Mesenchymal stem cell (in vitro differentiated cells and primary cell): Measurements from ENCODE around the gene PPP1R1A.

ENCODE experiments used
- DNase-seq: peaks from one replicate; pipeline ENCODE4 v3.0.0-alpha.2; 2013
- H2AFZ ChIP-seq: one replicate; pipeline ENCODE4 v1.6.1; 2013; ENCODE audit warnings: low read depth, mild to moderate bottlenecking, control low read depth, inconsistent platforms, low read length, moderate library complexity
- H2AK5ac ChIP-seq: 2 replicates; pipeline ENCODE4 v1.6.1; 2013; ENCODE audit warnings: low read length, moderate library complexity, mild to moderate bottlenecking, inconsistent platforms; ENCODE audit not compliant: severe bottlenecking
- H2BK120ac ChIP-seq: one replicate; pipeline ENCODE4 v1.6.1; 2013; ENCODE audit warnings: low read depth, mild to moderate bottlenecking, inconsistent platforms, low read length, moderate library complexity
- H2BK12ac ChIP-seq, 2 experiments: one replicate each; pipeline ENCODE4 v1.6.1; 2013; ENCODE audit warnings: inconsistent platforms in 2 of 2, low read length in 2 of 2, mild to moderate bottlenecking in 2 of 2, moderate library complexity in 2 of 2, control low read depth in 1 of 2
- H2BK15ac ChIP-seq: one replicate; pipeline ENCODE4 v1.6.1; 2013; ENCODE audit warnings: mild to moderate bottlenecking, low read depth, inconsistent platforms; ENCODE audit not compliant: poor library complexity, severe bottlenecking
- H2BK5ac ChIP-seq: 2 replicates; pipeline ENCODE4 v1.6.1; 2013; ENCODE audit warnings: low read depth, mild to moderate bottlenecking, low read length, control low read depth, inconsistent platforms; ENCODE audit not compliant: poor library complexity, severe bottlenecking
- H3K14ac ChIP-seq, 2 experiments: one replicate each; pipeline ENCODE4 v1.6.1; 2013; ENCODE audit warnings: inconsistent platforms in 2 of 2, low read length in 2 of 2, control low read depth in 1 of 2, mild to moderate bottlenecking in 1 of 2, moderate library complexity in 1 of 2
- H3K18ac ChIP-seq, 2 experiments: one replicate each; pipeline ENCODE4 v1.6.1; 2013; ENCODE audit warnings: inconsistent platforms in 2 of 2, low read length in 2 of 2, control low read depth in 1 of 2, low read depth in 1 of 2, mild to moderate bottlenecking in 1 of 2
- H3K23ac ChIP-seq, 2 experiments: one replicate each; pipeline ENCODE4 v1.6.1; 2013; ENCODE audit warnings: inconsistent platforms in 2 of 2, low read length in 2 of 2, mild to moderate bottlenecking in 2 of 2, moderate library complexity in 2 of 2, control low read depth in 1 of 2
- H3K27ac ChIP-seq: 2 replicates; pipeline ENCODE4 v1.5.1; 2013; ENCODE audit warnings: mild to moderate bottlenecking, moderate library complexity, low read length, control low read depth, inconsistent platforms; ENCODE audit not compliant: poor library complexity, severe bottlenecking
- H3K27me3 ChIP-seq, 2 experiments: 2 replicates each; pipeline versions ENCODE4 v1.6.1 to v1.7.0; 2013; ENCODE audit warnings: low read length in 2 of 2, mild to moderate bottlenecking in 2 of 2, moderate library complexity in 2 of 2, control low read depth in 1 of 2, inconsistent platforms in 1 of 2; ENCODE audit not compliant: control insufficient read depth in 1 of 2, insufficient read depth in 1 of 2
- H3K36me3 ChIP-seq, 2 experiments: 2 replicates each; pipeline versions ENCODE4 v1.6.1 to v1.7.0; 2013; ENCODE audit warnings: low read length in 2 of 2, control low read depth in 1 of 2, inconsistent platforms in 1 of 2, low read depth in 1 of 2, mild to moderate bottlenecking in 1 of 2; ENCODE audit not compliant: insufficient read depth in 2 of 2, control insufficient read depth in 1 of 2
- H3K4ac ChIP-seq, 2 experiments: one replicate each; pipeline ENCODE4 v1.6.1; 2013; ENCODE audit warnings: inconsistent platforms in 2 of 2, low read length in 2 of 2, mild to moderate bottlenecking in 2 of 2, moderate library complexity in 2 of 2, control low read depth in 1 of 2, low read depth in 1 of 2
- H3K4me1 ChIP-seq: 2 replicates; pipeline ENCODE4 v1.6.1; 2013; ENCODE audit warnings: low read depth, low read length, control low read depth; ENCODE audit not compliant: control insufficient read depth, insufficient read depth
- H3K4me2 ChIP-seq: 2 replicates; pipeline ENCODE4 v1.6.1; 2013; ENCODE audit warnings: low read length, mild to moderate bottlenecking, inconsistent platforms; ENCODE audit not compliant: poor library complexity, severe bottlenecking
- H3K4me3 ChIP-seq, 2 experiments: 2 replicates each; pipeline versions ENCODE4 v1.5.1 to v1.7.0; 2013; ENCODE audit warnings: low read length in 2 of 2, mild to moderate bottlenecking in 2 of 2, control low read depth in 1 of 2, low read depth in 1 of 2; ENCODE audit not compliant: insufficient read depth in 1 of 2
- H3K79me1 ChIP-seq: replicated peaks from 2 replicates; pipeline ENCODE4 v1.6.1; 2013; ENCODE audit warnings: mild to moderate bottlenecking, control low read depth, low read length, inconsistent platforms; ENCODE audit not compliant: poor library complexity, severe bottlenecking
- H3K9ac ChIP-seq: 2 replicates; pipeline ENCODE4 v1.7.0; 2013; ENCODE audit warnings: mild to moderate bottlenecking, low read length, moderate library complexity
- H3K9me3 ChIP-seq: 2 replicates; pipeline ENCODE4 v1.7.0; 2013; ENCODE audit warnings: mild to moderate bottlenecking, low read length; ENCODE audit not compliant: control insufficient read depth
- H4K8ac ChIP-seq: one replicate; pipeline ENCODE4 v1.6.1; 2013; ENCODE audit warnings: inconsistent platforms, mild to moderate bottlenecking, low read length, moderate library complexity
- H4K91ac ChIP-seq: one replicate; pipeline ENCODE4 v1.6.1; 2013; ENCODE audit warnings: mild to moderate bottlenecking, low read length, inconsistent platforms
- WGBS: methylation state at CpG from one replicate; pipeline ENCODE4 v1.1.7; 2013; ENCODE audit warnings: mixed read lengths; 5-methylcytosine and 5-hydroxymethylcytosine counted together

PPP1R1A gene

DNA sequence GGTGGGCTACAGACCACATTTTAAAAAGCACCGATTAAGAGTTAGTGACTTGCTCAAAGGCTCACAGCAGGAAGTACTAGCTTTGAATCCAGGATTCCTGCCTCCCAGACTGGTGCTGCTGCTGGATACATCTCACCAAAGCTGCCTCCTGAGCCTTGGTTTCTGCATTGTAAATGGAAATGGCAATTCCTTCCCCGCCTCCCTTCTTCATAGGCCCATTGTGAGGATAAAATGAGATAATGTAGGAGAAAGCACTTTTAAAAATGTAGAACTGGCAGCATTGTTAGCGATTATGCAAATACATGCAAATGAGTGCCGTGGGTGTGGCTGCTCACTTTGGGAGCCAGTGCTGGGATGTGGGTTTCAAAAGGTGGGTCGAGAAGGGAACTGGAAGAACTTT is 23.7 kb downstream of the PPP1R1A start:
- Histone ChIP-seq H2AK5ac (no peak overlapping the region), H3K27me3 (peaks cover 25 to 69% of the 10 kb centered on the region in 2 experiments), H3K79me1 (no peaks in the 10 kb centered on the region), H4K8ac (no peak overlapping the region), H3K4me3 (no peak overlapping the region), H2BK5ac (no peak overlapping the region), H2BK12ac (no peak overlapping the region), H3K18ac (no peak overlapping the region), H2BK15ac (no peak overlapping the region), H3K9ac (no peak overlapping the region), H3K14ac (no peak overlapping the region), H2AFZ (no peak overlapping the region), H3K4ac (no peak overlapping the region), H4K91ac (no peak overlapping the region), H3K9me3 (no peaks in the 10 kb centered on the region), H3K4me1 (no peaks in the 10 kb centered on the region), H3K27ac (no peak overlapping the region), H3K4me2 (no peak overlapping the region), H2BK120ac (no peak overlapping the region), H3K23ac (no peak overlapping the region), H3K36me3 (no peaks in the 10 kb centered on the region)
- WGBS, result 22% methylated on average over 5 of the region's 5 CpGs
- DNase-seq, result no peak

DNA sequence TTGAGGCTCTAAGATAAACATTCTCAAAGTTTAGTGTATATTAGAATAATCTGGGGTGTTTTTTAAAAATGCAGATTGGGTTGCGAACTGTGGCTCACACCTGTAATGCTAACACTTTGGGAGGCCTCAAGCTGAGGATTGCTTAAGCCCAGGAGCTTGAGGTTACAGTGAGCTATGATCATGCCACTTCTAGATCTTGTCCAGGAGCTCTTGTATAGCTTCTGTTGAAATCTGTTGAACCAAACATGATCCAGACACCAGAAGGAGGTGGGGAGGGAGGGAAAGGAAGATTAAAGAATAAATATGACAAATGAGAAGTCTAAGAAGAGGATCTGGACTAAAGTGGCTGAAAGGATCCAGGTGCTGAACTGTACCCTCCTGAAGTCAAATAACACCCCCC is 24.7 kb downstream of the PPP1R1A start:
- 84% methylated on average over 1 of the region's 1 CpG for WGBS
- Histone ChIP-seq H3K27ac (no peak overlapping the region), H3K4me3 (no peak overlapping the region), H3K27me3 (peaks cover 30 to 74% of the 10 kb centered on the region in 2 experiments), H3K23ac (no peak overlapping the region), H3K9me3 (no peaks in the 10 kb centered on the region), H3K9ac (no peak overlapping the region), H2BK12ac (no peak overlapping the region), H3K4ac (no peak overlapping the region), H2BK5ac (no peak overlapping the region), H2BK120ac (no peak overlapping the region), H2AFZ (no peak overlapping the region), H3K18ac (no peak overlapping the region), H3K14ac (no peak overlapping the region), H3K79me1 (no peaks in the 10 kb centered on the region), H2AK5ac (no peak overlapping the region), H4K8ac (no peak overlapping the region), H2BK15ac (no peak overlapping the region), H3K36me3 (no peaks in the 10 kb centered on the region), H3K4me1 (no peaks in the 10 kb centered on the region), H4K91ac (no peak overlapping the region), H3K4me2 (no peak overlapping the region)
- no peak for DNase-seq

- H3K14ac ChIP-seq, result no peak overlapping the region
- no peak overlapping the region for H3K27ac ChIP-seq
- no peak overlapping the region for H3K18ac ChIP-seq
- no peak overlapping the region for H2BK5ac ChIP-seq
- WGBS, result 44% methylated on average over 5 of the region's 6 CpGs
- peaks cover 40 to 81% of the 10 kb centered on the region in 2 experiments for H3K27me3 ChIP-seq
- no peaks in the 10 kb centered on the region for H3K9me3 ChIP-seq
- H2BK12ac ChIP-seq, result no peak overlapping the region
- no peak overlapping the region for H4K8ac ChIP-seq
- no peak overlapping the region for H2AK5ac ChIP-seq
- no peak for DNase-seq
- no peak overlapping the region for H4K91ac ChIP-seq
- no peaks in the 10 kb centered on the region for H3K36me3 ChIP-seq
- no peak overlapping the region for H2AFZ ChIP-seq
- no peak overlapping the region for H3K4me3 ChIP-seq
- no peak overlapping the region for H2BK15ac ChIP-seq
- H3K9ac ChIP-seq, result no peak overlapping the region
- H3K4ac ChIP-seq, result no peak overlapping the region
- no peaks in the 10 kb centered on the region for H3K79me1 ChIP-seq
- H3K4me1 ChIP-seq, result no peaks in the 10 kb centered on the region
- H2BK120ac ChIP-seq, result no peak overlapping the region
- no peak overlapping the region for H3K4me2 ChIP-seq
- H3K23ac ChIP-seq, result no peak overlapping the region
Observed at GRCh38 chr12:54562750-54563356, 25.6 kb downstream of the PPP1R1A start.

DNA sequence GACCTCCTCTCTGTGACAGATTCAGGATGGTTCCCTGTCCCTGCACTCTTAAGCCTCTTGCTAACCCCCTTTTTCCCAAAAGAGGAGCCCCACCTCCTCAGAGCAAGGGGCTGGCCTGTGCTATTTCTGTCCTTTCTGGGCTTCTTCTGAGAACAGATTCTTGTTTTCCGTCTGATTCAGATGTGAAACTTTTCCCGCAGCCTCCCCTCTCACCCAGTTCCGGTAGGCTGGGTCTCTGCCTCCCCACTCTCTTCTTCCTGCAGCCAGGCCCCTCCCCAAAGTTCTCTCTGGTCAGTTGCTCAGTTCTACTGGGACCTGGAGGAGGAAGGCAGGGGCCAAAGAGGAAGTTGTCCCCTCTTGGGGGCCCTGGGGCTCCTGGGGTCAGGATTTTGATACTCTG is 27.3 kb downstream of the PPP1R1A start:
- Histone ChIP-seq H4K91ac (no peak overlapping the region), H3K4ac (no peak overlapping the region), H3K27me3 (peaks cover 47 to 84% of the 10 kb centered on the region in 2 experiments), H3K9ac (peak overlapping the region; percentile 86), H3K23ac (no peak overlapping the region), H2AK5ac (no peak overlapping the region), H4K8ac (no peak overlapping the region), H2BK12ac (no peak overlapping the region), H2BK120ac (no peak overlapping the region), H3K4me3 (peak overlapping the region in 1 of 2 experiments; percentile 78), H3K18ac (no peak overlapping the region), H3K9me3 (no peaks in the 10 kb centered on the region), H3K14ac (no peak overlapping the region), H2AFZ (no peak overlapping the region), H2BK5ac (no peak overlapping the region), H2BK15ac (no peak overlapping the region), H3K4me2 (no peak overlapping the region), H3K27ac (no peak overlapping the region), H3K79me1 (no peaks in the 10 kb centered on the region), H3K4me1 (no peaks in the 10 kb centered on the region), H3K36me3 (no peaks in the 10 kb centered on the region)
- DNase-seq, result no peak
- WGBS, result 30% methylated on average over 2 of the region's 3 CpGs
